Endothelial cell (in vitro differentiated cells): ENCODE measurements around the gene YKT6. TPM values are rescaled to one million over a fixed set of nuclear protein-coding genes. Genes with fewer than 3 reads are reported as not detected.

Experiments used
- DNase-seq: peaks from one replicate; pipeline ENCODE4 v3.0.0; 2021; ENCODE audit warnings: low spot score
- H3K27ac Mint-ChIP-seq: one replicate; pipeline ENCODE4 v1.8.0; 2021; ENCODE audit warnings: mixed read lengths, inconsistent platforms; ENCODE audit not compliant: unreplicated experiment
- H3K27me3 Mint-ChIP-seq: one replicate; pipeline ENCODE4 v1.8.0; 2021; ENCODE audit warnings: mild to moderate bottlenecking, moderate library complexity, mixed read lengths, inconsistent platforms; ENCODE audit not compliant: unreplicated experiment
- H3K36me3 Mint-ChIP-seq: one replicate; pipeline ENCODE4 v1.8.0; 2021; ENCODE audit warnings: mild to moderate bottlenecking, low read depth, mixed read lengths, inconsistent platforms; ENCODE audit not compliant: unreplicated experiment
- H3K4me1 Mint-ChIP-seq: one replicate; pipeline ENCODE4 v1.8.0; 2021; ENCODE audit warnings: mild to moderate bottlenecking, mixed read lengths, inconsistent platforms; ENCODE audit not compliant: unreplicated experiment
- H3K4me3 Mint-ChIP-seq: one replicate; pipeline ENCODE4 v1.8.0; 2021; ENCODE audit warnings: mild to moderate bottlenecking, mixed read lengths, inconsistent platforms; ENCODE audit not compliant: unreplicated experiment
- H3K9me3 Mint-ChIP-seq: one replicate; pipeline ENCODE4 v1.8.0; 2021; ENCODE audit warnings: mixed read lengths, inconsistent platforms; ENCODE audit not compliant: unreplicated experiment
- CTCF ChIP-seq: fragments of 200-600 bp; sonication (generic); IDR thresholded peaks from one replicate; pipeline ENCODE4 v1.5.0; 2021; ENCODE audit warnings: antibody characterized with exemption; ENCODE audit not compliant: unreplicated experiment
- total RNA-seq: library from RNA; stranded (reverse); fragmentation: NEBNext Ultra II Directional; extraction: Animal tissue kit (Norgen Biotek cat#: 25700); gene quantifications from one replicate; pipeline ENCODE4 v1.2.1, GENCODE V29; 2021; ENCODE audit not compliant: unreplicated experiment

The YKT6 gene
- total RNA-seq, 1 donor from 2014 or later: 98.4 TPM

DNA sequence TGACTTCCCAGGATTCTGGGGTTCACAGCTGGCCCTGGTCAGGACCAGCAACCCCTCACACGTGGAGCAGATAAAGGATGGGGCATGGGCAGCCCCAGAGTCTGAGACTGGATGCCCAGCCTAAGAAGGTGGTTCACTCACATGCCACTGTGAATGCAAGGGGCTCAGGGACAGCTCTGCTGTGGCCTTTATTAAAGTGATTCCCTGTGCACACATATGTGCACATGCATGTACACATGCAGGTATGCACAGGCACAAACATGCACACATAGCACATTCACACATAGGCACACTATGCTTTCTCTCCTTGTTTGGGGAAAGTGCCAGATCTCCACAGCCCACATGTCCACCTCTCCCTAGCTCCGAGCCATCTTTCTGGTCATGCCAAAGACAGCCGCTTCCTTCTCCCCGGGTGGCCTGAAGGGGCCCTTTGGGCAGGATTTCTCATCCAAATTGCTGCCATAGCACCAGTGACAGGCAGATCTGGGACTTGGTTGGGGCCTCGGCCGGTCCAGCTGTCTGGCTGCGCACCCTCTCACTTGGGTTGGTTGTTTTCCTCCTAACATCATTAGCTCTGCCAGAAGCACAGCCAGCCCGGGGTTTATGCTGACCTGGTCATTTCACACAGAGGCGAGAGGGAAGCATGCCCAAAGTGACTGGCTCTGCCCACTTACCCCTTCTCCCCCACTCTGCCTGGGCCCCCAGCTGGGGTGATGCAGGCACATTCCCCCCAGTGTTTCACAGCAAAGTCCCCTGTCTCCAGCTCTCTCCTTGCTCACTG is 13.0 kb upstream of the YKT6 start:
- H3K4me1 Mint-ChIP-seq: peaks cover 2% of the 10 kb centered on the region
- no peaks in the 10 kb centered on the region for H3K36me3 Mint-ChIP-seq
- TF ChIP-seq CTCF: no peak
- H3K9me3 Mint-ChIP-seq: no peaks in the 10 kb centered on the region
- H3K4me3 Mint-ChIP-seq: no peak overlapping the region
- no peak for DNase-seq
- no peak overlapping the region for H3K27ac Mint-ChIP-seq
- H3K27me3 Mint-ChIP-seq: peaks cover 6% of the 10 kb centered on the region

DNA sequence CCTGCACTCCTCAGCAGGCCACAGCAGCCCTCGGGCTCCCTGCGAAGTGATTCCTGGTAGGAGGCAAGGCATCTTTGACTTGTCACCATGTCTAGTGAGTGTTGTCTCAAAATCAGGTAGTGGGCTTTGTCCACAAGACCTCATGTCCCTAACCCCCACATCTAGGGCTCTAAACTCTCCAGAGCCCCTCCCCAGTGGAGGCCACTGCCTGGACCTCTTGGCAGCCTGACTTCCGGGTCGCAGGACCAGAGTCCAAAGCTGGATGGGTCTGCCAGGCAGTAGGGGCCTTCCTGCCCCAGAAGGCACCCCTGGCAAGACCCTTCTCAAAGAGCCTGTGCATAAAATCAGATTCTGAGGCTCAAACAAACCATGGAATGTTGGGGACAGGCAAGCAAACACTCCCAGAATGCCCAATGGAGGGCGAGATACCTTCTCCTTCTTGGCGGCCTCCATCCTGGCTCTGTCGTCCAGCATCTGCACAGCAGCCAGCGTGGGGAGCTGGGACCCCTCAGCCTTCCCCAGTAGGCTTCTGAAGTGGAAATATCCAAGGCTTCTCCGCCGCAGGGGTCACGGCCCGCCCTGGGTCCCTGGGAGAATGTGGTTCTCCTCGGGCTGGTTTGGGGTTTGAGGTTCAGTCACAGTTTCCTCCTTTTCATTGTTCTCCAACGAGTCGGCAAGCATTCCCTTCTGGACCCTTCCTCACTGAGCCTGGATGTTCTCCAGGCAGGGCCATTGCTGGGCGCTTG is 12.1 kb upstream of the YKT6 start:
- no peak for DNase-seq
- no peak for TF ChIP-seq CTCF
- Mint-ChIP-seq H3K4me1 (peaks cover 2% of the 10 kb centered on the region), H3K27me3 (peaks cover 7% of the 10 kb centered on the region), H3K4me3 (no peak overlapping the region), H3K36me3 (no peaks in the 10 kb centered on the region), H3K27ac (no peak overlapping the region), H3K9me3 (no peaks in the 10 kb centered on the region)

- Mint-ChIP-seq H3K27me3 (peaks cover 7% of the 10 kb centered on the region), H3K4me1 (peaks cover 2% of the 10 kb centered on the region), H3K36me3 (no peaks in the 10 kb centered on the region), H3K27ac (no peak within 1 kb of the TSS), H3K4me3 (no peak within 1 kb of the TSS), H3K9me3 (no peaks in the 10 kb centered on the region)
- TF ChIP-seq CTCF: no peak
- DNase-seq: no peak
Measured at GRCh38 chr7:44189286-44189992, 11.3 kb upstream of the YKT6 start, which contains the start of gene GCK. Gene GCK (minus strand): TSS chr7:44189439. CDS start chr7:44188953, 486 bp downstream.

DNA sequence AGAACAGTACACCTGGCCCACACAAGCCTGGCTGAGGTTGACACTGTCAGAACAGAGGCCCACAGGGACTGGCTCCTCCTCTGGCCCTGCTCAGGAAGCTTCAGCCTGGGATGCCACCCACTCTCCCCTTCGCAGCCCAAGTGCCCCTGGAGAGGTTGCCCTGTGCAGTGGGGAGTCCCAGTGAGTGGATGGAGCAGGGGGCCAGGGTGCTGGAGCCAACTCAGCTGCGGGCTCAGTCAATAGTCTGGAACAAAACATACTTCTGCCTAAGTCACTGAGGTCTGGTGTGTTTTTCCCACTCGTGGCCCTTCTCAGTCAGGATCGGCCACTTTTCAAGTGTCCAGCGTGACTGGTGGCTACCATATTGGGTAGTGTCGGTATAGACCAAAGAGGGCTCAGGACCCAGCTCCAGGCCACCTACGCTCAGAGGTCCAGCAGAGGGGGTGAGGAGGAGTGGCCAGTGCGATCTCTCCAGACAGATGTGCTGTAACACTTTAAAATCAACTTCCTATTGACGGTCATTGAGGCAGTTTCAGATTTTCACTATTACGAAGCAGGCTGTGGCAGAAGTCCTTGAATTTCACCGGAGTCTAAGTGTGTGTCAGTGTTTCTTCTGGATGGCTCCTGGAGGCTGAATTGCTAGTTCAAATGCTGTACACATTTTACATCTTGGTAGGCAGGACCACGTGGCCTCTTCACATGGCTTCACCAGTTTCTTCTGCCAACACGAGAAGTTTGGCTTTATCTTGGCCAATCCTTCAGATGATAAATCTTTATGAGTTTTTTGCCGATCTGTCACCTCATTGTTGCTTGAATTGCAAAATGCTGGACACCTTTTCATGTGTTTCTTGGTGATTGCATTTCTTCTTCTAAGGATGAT is 10.5 kb upstream of the YKT6 start:
- H3K9me3 Mint-ChIP-seq: no peaks in the 10 kb centered on the region
- no peak for TF ChIP-seq CTCF
- no peak overlapping the region for H3K4me3 Mint-ChIP-seq
- H3K27ac Mint-ChIP-seq: no peak overlapping the region
- H3K27me3 Mint-ChIP-seq: peaks cover 7% of the 10 kb centered on the region
- no peak for DNase-seq
- H3K4me1 Mint-ChIP-seq: no peaks in the 10 kb centered on the region
- no peaks in the 10 kb centered on the region for H3K36me3 Mint-ChIP-seq
